GM12891 (cell line): ENCODE results near the gene FBF1.
"Not testable (repeated sequence)": the region's sequence is repeated elsewhere in the genome, so short reads cannot be mapped to it uniquely, and the experiment has no call there.

Source experiments
- DNase-seq: peaks from one replicate; pipeline ENCODE4 v3.0.0; 2011; ENCODE audit warnings: low spot score; ENCODE audit not compliant: insufficient read length
- FAIRE-seq: peaks from 2 replicates; lab custom pipeline; 2011; peaks lifted over from hg19 to GRCh38; lab: Jason Lieb, UNC
- PAX5 ChIP-seq: IDR thresholded peaks from 2 replicates; pipeline ENCODE4 v1.6.1; 2011; ENCODE audit warnings: low read length, moderate library complexity, mild to moderate bottlenecking; ENCODE audit not compliant: insufficient read depth, severe bottlenecking
- POLR2A ChIP-seq: IDR thresholded peaks from 2 replicates; pipeline ENCODE4 v1.6.1; 2011; ENCODE audit warnings: low read depth, low read length, control low read depth
- POLR2AphosphoS5 ChIP-seq: IDR thresholded peaks from 2 replicates; pipeline ENCODE4 v1.6.1; 2011; ENCODE audit warnings: low read depth, low read length, control low read depth
- POU2F2 ChIP-seq: IDR thresholded peaks from 2 replicates; pipeline ENCODE4 v1.6.1; 2011; ENCODE audit warnings: low read depth, mild to moderate bottlenecking, control low read depth, low read length, moderate library complexity
- SPI1 ChIP-seq: IDR thresholded peaks from 2 replicates; pipeline ENCODE4 v1.6.1; 2011; ENCODE audit warnings: low read depth, low read length, control low read depth
- TAF1 ChIP-seq: IDR thresholded peaks from 2 replicates; pipeline ENCODE4 v1.6.1; 2011; ENCODE audit warnings: low read depth, low read length, control low read depth

The FBF1 gene

GRCh38 chr17:75891605-75892555, 49.0 kb downstream of the FBF1 start:
- no peak for DNase-seq
- TF ChIP-seq SPI1: no peak
- TF ChIP-seq POLR2A: no peak
- TF ChIP-seq TAF1: no peak
- TF ChIP-seq POLR2AphosphoS5: no peak
- no peak for TF ChIP-seq POU2F2
- TF ChIP-seq PAX5: no peak
- FAIRE-seq: no peak

GRCh38 chr17:75891022-75891604, 49.7 kb downstream of the FBF1 start:
- no peak for FAIRE-seq
- TF ChIP-seq PAX5 (no peak), POLR2A (no peak), POLR2AphosphoS5 (no peak), POU2F2 (no peak), TAF1 (no peak), SPI1 (no peak)
- no peak for DNase-seq

- DNase-seq (no peak), FAIRE-seq (no peak)
- TF ChIP-seq POLR2AphosphoS5: no peak
- TF ChIP-seq SPI1: no peak
These were observed 51.4 kb downstream of the FBF1 start for GRCh38 chr17:75889454-75889853.

- TF ChIP-seq POLR2AphosphoS5: no peak
- TF ChIP-seq POU2F2: no peak
- no peak for TF ChIP-seq TAF1
- TF ChIP-seq POLR2A: no peak
- TF ChIP-seq PAX5: no peak
- TF ChIP-seq SPI1: no peak
- DNase-seq: no peak
- no peak for FAIRE-seq
These were observed 52.4 kb downstream of the FBF1 start for GRCh38 chr17:75888484-75888883.

GRCh38 chr17:75885860-75886259, 55.0 kb downstream of the FBF1 start:
- FAIRE-seq, DNase-seq: not testable (repeated sequence)

GRCh38 chr17:75885431-75885830, 55.4 kb downstream of the FBF1 start:
- no peak for FAIRE-seq
- no peak for DNase-seq
- no peak for TF ChIP-seq POLR2AphosphoS5
- no peak for TF ChIP-seq POU2F2
- TF ChIP-seq PAX5: no peak
- no peak for TF ChIP-seq SPI1
- no peak for TF ChIP-seq TAF1
- no peak for TF ChIP-seq POLR2A

GRCh38 chr17:75881678-75882454, 59.0 kb downstream of the FBF1 start:
- FAIRE-seq (no peak), DNase-seq (no peak)
- TF ChIP-seq POU2F2 (no peak), PAX5 (no peak), SPI1 (no peak), TAF1 (no peak), POLR2AphosphoS5 (no peak), POLR2A (no peak)

- FAIRE-seq (no peak), DNase-seq (no peak)
- TF ChIP-seq TAF1 (no peak), POU2F2 (no peak), SPI1 (no peak), POLR2AphosphoS5 (no peak), PAX5 (no peak), POLR2A (no peak)
These were observed 60.6 kb downstream of the FBF1 start for GRCh38 chr17:75880266-75880665.

GRCh38 chr17:75878174-75878998, 62.5 kb downstream of the FBF1 start, which contains the start of gene TRIM47:
Gene TRIM47 (minus strand): TSS chr17:75878581. CDS start chr17:75878548, 33 bp downstream.
- FAIRE-seq (no peak), DNase-seq (no peak)
- TF ChIP-seq POLR2AphosphoS5 (no peak), POLR2A (no peak), PAX5 (no peak), TAF1 (no peak), POU2F2 (no peak), SPI1 (no peak)
